ENCODE measurements around the gene PDCD10.

Gene PDCD10

GRCh38 chr3:167734498-167735232, at the start of gene PDCD10:
PDCD10 (minus strand) TSS chr3:167734892; CDS start chr3:167720157, 14,735 bp downstream.
- Histone ChIP-seq H3K4me3 (ENCODE audit: low read depth, low read length) (peak within 1 kb of the TSS; percentile 77), H3K36me3 (no peaks in the 10 kb centered on the region), H3K9me3 (ENCODE audit: severe bottlenecking) (no peaks in the 10 kb centered on the region), H3K27ac (peak within 1 kb of the TSS; percentile 76), H3K27me3 (ENCODE audit: insufficient read depth, low read depth, severe bottlenecking) (no peaks in the 10 kb centered on the region)
- DNase-seq = peak; percentile 99
- no peak for TF ChIP-seq CTCF (IDR thresholded peaks at IDR 0.05; ENCODE audit: low read depth, low read length)

DNA sequence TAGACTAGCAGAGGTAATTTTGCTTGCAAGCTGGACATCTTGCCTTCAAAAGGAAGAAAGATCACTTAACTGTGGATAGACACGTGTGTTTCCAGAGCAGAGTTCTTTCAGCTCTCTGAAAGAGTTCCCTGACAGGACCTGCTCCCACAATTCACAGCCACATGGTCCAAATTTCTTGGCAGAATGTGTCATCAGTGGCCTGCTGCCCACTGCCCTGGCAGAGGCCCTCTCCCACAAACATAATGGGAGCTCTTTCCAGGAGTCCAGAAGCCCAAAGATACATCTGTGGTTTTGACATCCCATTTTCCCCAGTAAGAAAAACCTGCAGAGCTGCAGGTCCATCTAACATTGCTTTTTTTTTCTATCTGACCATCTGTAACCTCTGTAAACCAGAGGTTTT, 49.1 kb upstream of the PDCD10 start:
- H3K36me3 ChIP-seq = no peaks in the 10 kb centered on the region
- no peak overlapping the region for H3K4me3 ChIP-seq (ENCODE audit: low read depth, low read length)
- TF ChIP-seq CTCF (IDR thresholded peaks at IDR 0.05; ENCODE audit: low read depth, low read length) = no peak
- no peaks in the 10 kb centered on the region for H3K27me3 ChIP-seq (ENCODE audit: insufficient read depth, low read depth, severe bottlenecking)
- no peaks in the 10 kb centered on the region for H3K9me3 ChIP-seq (ENCODE audit: severe bottlenecking)
- DNase-seq = no peak
- no peak overlapping the region for H3K27ac ChIP-seq

- H3K27me3 ChIP-seq (ENCODE audit: insufficient read depth, low read depth, severe bottlenecking) = no peaks in the 10 kb centered on the region
- H3K27ac ChIP-seq = no peak overlapping the region
- H3K4me3 ChIP-seq (ENCODE audit: low read depth, low read length) = no peak overlapping the region
- no peaks in the 10 kb centered on the region for H3K36me3 ChIP-seq
- no peak for DNase-seq
- peaks cover 4% of the 10 kb centered on the region for H3K9me3 ChIP-seq (ENCODE audit: severe bottlenecking)
- TF ChIP-seq CTCF (IDR thresholded peaks at IDR 0.05; ENCODE audit: low read depth, low read length) = no peak
These were observed 45.7 kb upstream of the PDCD10 start for GRCh38 chr3:167780214-167780883.

DNA sequence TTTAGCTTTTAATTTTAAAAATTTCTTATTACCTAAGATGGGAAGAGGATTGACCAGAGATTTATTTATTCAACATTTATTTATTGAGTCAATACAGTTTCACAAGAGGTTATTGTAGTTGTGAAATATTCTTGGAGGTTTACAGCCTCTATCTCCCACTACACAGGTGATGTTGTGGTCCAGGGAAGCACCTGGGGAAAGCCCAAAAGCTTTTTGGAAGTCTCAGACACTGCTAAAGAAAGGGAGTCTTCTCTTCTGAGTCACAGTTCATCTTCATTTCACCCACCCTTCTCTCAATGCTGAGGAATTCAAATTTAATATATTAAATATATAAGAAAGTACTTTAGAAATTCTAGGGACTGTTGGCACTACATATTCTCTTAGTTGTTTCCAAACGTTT, 42.7 kb upstream of the PDCD10 start:
- Histone ChIP-seq H3K36me3 (no peaks in the 10 kb centered on the region), H3K27me3 (ENCODE audit: insufficient read depth, low read depth, severe bottlenecking) (no peaks in the 10 kb centered on the region), H3K9me3 (ENCODE audit: severe bottlenecking) (peaks cover 4% of the 10 kb centered on the region), H3K4me3 (ENCODE audit: low read depth, low read length) (no peak overlapping the region), H3K27ac (no peak overlapping the region)
- no peak for DNase-seq
- TF ChIP-seq CTCF (IDR thresholded peaks at IDR 0.05; ENCODE audit: low read depth, low read length) = no peak

DNA sequence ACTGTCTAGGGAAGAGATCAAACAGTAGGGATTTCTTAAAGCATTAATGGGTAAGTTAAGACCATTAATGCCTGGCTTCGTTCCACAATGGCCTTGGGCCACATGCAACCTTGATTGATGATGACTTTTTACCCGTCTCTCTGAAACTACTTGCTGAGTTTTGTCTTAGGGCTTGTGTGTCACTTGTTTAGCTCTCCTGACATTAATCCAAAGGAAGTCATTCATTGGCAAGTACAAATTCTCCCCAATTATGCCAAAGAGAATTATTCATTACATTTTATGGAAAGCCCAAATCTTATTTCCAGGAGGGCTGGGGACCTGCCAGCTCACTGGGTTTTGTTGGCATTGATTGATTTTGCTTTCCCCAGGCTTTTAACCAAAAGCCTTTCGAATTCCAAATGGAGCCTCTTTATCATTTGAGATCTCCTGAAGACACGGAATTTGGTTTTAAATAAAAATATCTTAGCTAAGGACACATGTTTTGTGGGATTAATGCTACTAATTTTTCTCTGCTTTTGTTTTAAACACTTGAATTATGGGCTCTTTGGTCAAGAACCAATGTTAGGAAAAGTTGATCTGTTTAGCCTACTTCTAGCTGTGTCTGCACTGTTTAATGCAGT, 41.5 kb upstream of the PDCD10 start:
- Histone ChIP-seq H3K9me3 (ENCODE audit: severe bottlenecking) (peaks cover 4% of the 10 kb centered on the region), H3K4me3 (ENCODE audit: low read depth, low read length) (no peak overlapping the region), H3K27me3 (ENCODE audit: insufficient read depth, low read depth, severe bottlenecking) (no peaks in the 10 kb centered on the region), H3K36me3 (no peaks in the 10 kb centered on the region), H3K27ac (no peak overlapping the region)
- no peak for TF ChIP-seq CTCF (IDR thresholded peaks at IDR 0.05; ENCODE audit: low read depth, low read length)
- DNase-seq = peak; percentile 15

All from WERI-Rb-1 (cell line).